Kidney (tissue), 14 donors: ENCODE measurements around the gene DPYSL4. TPM values are rescaled to one million over a fixed set of nuclear protein-coding genes. Genes with fewer than 3 reads are reported as not detected.
A peak's percentile ranks its signal among the peaks of the same experiment; 100 is the strongest.

Experiments
- DNase-seq, 5 donors: peaks; one replicate each; pipeline ENCODE4 v3.0.0-alpha.2; 2013 to 2020
- FAIRE-seq: peaks from 2 replicates; lab custom pipeline; 2012; peaks lifted over from hg19 to GRCh38; lab: Jason Lieb, UNC
- H3K27ac ChIP-seq, 2 donors: one replicate each; pipeline ENCODE4 v1.7.0; 2013; ENCODE audit warnings: low read depth in 2 of 2, low read length in 2 of 2, inconsistent platforms in 1 of 2
- H3K27me3 ChIP-seq: one replicate; pipeline ENCODE4 v1.7.1; 2013; ENCODE audit warnings: low read length, inconsistent platforms; ENCODE audit not compliant: control insufficient read depth, insufficient read depth
- H3K36me3 ChIP-seq, 3 donors: one replicate each; pipeline versions ENCODE4 v1.7.0 to v1.7.1; 2013; ENCODE audit warnings: low read length in 3 of 3, control low read depth in 1 of 3, inconsistent platforms in 1 of 3; ENCODE audit not compliant: insufficient read depth in 3 of 3, control insufficient read depth in 2 of 3
- H3K4me1 ChIP-seq, 3 donors: one replicate each; pipeline versions ENCODE4 v1.7.0 to v1.7.1; 2013; ENCODE audit warnings: low read length in 3 of 3, inconsistent platforms in 1 of 3, low read depth in 1 of 3; ENCODE audit not compliant: control insufficient read depth in 2 of 3, insufficient read depth in 2 of 3
- H3K4me3 ChIP-seq, 3 donors: one replicate each; pipeline versions ENCODE4 v1.7.0 to v1.8.1; 2013; ENCODE audit warnings: low read length in 3 of 3, control low read depth in 1 of 3, inconsistent platforms in 1 of 3
- H3K9ac ChIP-seq, 3 donors: one replicate each; pipeline versions ENCODE4 v1.7.0 to v1.7.1; 2013; ENCODE audit warnings: low read length in 3 of 3, control low read depth in 1 of 3, inconsistent platforms in 1 of 3
- H3K9me3 ChIP-seq, 3 donors: one replicate each; pipeline versions ENCODE4 v1.7.0 to v1.7.1; 2013; ENCODE audit warnings: low read length in 3 of 3, control low read depth in 1 of 3, inconsistent platforms in 1 of 3; ENCODE audit not compliant: control insufficient read depth in 2 of 3, insufficient read depth in 1 of 3
- CTCF ChIP-seq: IDR thresholded peaks from 3 replicates; pipeline ENCODE4 v1.5.1; 2012; ENCODE audit warnings: mild to moderate bottlenecking, moderate library complexity, borderline replicate concordance; ENCODE audit not compliant: insufficient read depth; ENCODE audit errors: extremely low read depth
- intact Hi-C: fragments of 100-400 bp; cut with DNase I; formaldehyde crosslinking; loops from one replicate; pipeline ENCODE4 v1.11.1; 2022
- polyA plus RNA-seq: library from polyadenylated mRNA; stranded (reverse); fragments of 350-450 nt; fragmentation: Illumina TruSeq; extraction: RNeasy Lipid Tissue Mini Kit (QIAGEN cat#74804); gene quantifications from one replicate; pipeline ENCODE4 v1.2.3, GENCODE V29; 2014; ENCODE audit warnings: low read depth, low replicate concordance; ENCODE audit not compliant: insufficient read depth
- total RNA-seq: library from RNA; stranded (reverse); fragmentation: NEBNext Ultra II Directional; extraction: Animal tissue kit (Norgen Biotek cat#: 25700); gene quantifications from one replicate; pipeline ENCODE4 v1.2.1, GENCODE V29; 2021
- donor health status: control.
- donor health status: control.
- donor health status: control.
- donor health status: control.
- donor health status: control.
- donor health status: DM: yes; HTN: yes; CAD: no.
- donor health status: Normal renal cell carcinoma (clear cell type).

DPYSL4 gene
- total and polyA plus RNA-seq, 2 donors from 2014 or later, result 0.60 TPM; not detected in 1

GRCh38 chr10:132162021-132162531 lies 24.7 kb upstream of the DPYSL4 start:
- Histone ChIP-seq H3K27me3 (no peaks in the 10 kb centered on the region), H3K9me3 (no peaks in the 10 kb centered on the region), H3K4me3 (no peak overlapping the region), H3K9ac (no peak overlapping the region), H3K27ac (no peak overlapping the region), H3K36me3 (no peaks in the 10 kb centered on the region), H3K4me1 (no peaks in the 10 kb centered on the region)
- peak in 2 of 5 donors; percentile 25 to 49 for DNase-seq
- intact Hi-C loops, result no loop called here
- no peak for TF ChIP-seq CTCF
- FAIRE-seq, result no peak

- H3K9me3 ChIP-seq, result no peaks in the 10 kb centered on the region
- DNase-seq (no peak), FAIRE-seq (no peak)
- TF ChIP-seq CTCF, result no peak
- intact Hi-C loops, result no loop called here
- no peaks in the 10 kb centered on the region for H3K27me3 ChIP-seq
- no peak overlapping the region for H3K9ac ChIP-seq
- no peaks in the 10 kb centered on the region for H3K4me1 ChIP-seq
- H3K36me3 ChIP-seq, result no peaks in the 10 kb centered on the region
- no peak overlapping the region for H3K4me3 ChIP-seq
- no peak overlapping the region for H3K27ac ChIP-seq
Observed at GRCh38 chr10:132162590-132163277, 24.0 kb upstream of the DPYSL4 start.

GRCh38 chr10:132163278-132163765 lies 23.4 kb upstream of the DPYSL4 start:
- intact Hi-C loops, result no loop called here
- no peak overlapping the region for H3K4me3 ChIP-seq
- DNase-seq (peak in 3 of 5 donors; percentile 43 to 72 (median 47)), FAIRE-seq (no peak)
- no peak overlapping the region for H3K9ac ChIP-seq
- TF ChIP-seq CTCF, result no peak
- no peaks in the 10 kb centered on the region for H3K27me3 ChIP-seq
- no peaks in the 10 kb centered on the region for H3K9me3 ChIP-seq
- no peak overlapping the region for H3K27ac ChIP-seq
- no peaks in the 10 kb centered on the region for H3K36me3 ChIP-seq
- H3K4me1 ChIP-seq, result no peaks in the 10 kb centered on the region
